T-helper 1 cell treated with Interleukin-12 subunit alpha and Interleukin-12 subunit beta and Interleukin-4 antibody, amounts not matched to agents 30 ng/mL and 1 ng/mL, for 36 hours (primary cell): ENCODE results near the gene CACHD1. TPM values are rescaled to one million over a fixed set of nuclear protein-coding genes. Genes with fewer than 3 reads are reported as not detected.
"Not testable (repeated sequence)": the region's sequence is repeated elsewhere in the genome, so short reads cannot be mapped to it uniquely, and the experiment has no call there.

Experiments
- intact Hi-C: fragments of 100-400 bp; cut with micrococcal nuclease; formaldehyde crosslinking; loops from one replicate; pipeline ENCODE4 v1.15.1; 2024
- total RNA-seq: library from RNA; stranded (reverse); gene quantifications from 2 replicates; pipeline ENCODE4 v1.2.3, GENCODE V29; 2022

The CACHD1 gene
- total RNA-seq, 1 donor from 2014 or later = not detected

DNA sequence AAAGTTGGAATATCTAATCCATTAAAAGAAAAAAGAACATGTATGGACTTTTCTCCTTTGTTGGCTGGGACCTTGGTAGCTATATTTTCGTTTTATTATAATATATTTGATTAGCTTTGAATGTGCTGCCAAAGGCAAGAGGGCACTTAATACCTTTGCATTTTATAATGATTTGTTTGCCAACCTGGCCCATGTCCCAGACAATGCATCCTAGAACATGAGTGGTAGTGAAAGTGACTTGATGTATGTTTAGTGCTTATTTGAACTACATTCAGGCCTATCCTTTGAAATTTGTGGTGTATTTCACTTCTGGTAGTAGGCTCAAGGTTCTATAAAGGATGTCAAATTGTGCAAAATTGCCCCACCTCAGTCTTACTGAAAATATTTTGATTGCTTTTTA is 25.9 kb downstream of the CACHD1 start:
- intact Hi-C loops = no loop called here

DNA sequence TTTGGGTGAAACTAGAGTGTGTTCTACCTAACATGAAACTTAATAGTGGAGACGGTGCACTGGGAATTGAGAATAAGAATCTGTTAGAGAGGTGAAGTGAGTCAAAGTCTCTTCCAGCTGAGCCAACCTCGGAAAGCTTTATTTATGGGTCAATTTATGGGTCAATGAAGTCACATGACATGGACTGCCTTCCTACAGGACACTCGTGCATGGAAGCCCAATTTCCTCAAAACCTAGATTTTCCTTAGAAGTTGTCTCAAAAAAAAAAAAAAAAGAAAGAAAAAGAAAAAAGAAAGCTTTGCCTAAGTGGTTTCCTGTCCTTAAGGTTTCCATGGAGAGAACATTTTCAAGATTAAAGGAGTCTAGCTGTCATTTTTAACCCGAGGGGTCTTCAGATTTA is 26.7 kb downstream of the CACHD1 start:
- intact Hi-C loops = no loop called here

DNA sequence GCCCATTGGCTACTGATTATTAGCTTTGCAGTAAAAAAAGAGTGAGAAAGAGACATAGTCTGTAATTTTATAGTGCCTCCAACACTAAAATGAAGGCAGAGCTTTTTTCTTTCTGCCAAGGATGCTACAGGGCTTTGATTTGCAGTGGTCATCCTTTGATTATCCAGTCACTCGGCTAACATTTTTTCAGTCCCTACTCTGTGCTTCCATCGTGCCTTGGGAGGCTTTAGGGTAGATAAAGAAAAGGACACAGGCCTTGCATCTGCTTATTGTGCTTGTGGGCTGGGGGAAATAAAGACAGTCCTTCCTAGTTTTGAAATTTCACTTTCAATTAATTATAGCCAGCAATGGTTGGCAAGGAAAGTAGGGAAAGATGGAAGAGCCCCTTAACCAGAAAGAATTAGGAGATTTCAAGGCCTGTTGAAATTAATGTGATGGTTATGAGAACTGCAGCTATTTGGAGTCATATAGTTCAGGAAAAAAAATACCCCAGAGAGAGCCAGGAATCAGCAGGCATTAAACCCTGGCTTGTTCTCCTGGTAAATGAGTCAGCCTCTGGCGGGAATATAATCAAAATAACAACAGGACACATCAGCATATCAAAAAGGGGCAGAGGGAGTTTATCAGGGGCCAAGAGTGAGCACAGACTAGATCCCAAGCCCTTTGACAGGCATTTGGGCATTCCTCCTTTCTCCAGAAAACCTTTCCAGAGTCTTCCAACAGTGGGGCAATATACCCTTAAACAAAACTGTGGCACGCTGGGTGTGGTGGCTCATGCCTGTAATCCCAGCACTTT is 27.4 kb downstream of the CACHD1 start:
- intact Hi-C loops = no loop called here

DNA sequence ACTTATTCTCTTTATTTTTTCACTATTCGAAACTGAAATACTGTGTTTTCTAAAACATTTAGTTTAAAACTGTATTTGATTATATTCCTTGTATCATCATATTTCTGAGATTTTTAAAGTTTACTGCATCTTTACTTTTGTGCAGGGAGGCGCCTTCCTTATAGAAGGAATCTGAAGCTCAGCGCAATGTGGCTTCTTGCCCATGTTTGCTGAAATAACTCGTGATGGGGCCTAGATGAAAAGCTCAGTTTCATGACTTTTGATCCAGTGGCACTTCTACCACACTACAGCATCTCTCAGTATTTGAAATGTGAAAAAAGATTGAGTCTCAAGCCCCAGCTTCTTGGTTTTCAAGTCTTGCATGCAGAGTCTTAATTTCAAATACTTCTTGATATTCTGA is 28.4 kb downstream of the CACHD1 start:
- intact Hi-C loops = no loop called here

DNA sequence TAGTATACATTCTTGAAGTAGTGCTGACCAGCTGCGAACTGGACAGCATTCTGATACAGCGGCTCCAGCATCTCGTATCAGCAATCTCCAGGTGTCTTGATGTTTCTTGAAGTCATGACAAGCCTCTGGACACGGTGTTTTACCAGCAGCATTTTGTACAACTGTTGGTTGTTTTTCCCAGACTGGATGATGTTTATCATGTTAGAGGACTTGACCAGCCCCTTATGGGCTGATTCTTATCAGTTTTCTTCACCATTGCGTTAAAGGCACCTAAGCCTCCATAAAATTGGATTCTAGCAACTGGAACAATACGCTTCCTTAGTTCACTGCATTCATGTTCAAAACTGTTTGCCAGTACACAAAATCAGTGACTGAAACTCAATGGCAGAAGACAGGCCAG is 29.1 kb downstream of the CACHD1 start:
- intact Hi-C loops = no loop called here

DNA sequence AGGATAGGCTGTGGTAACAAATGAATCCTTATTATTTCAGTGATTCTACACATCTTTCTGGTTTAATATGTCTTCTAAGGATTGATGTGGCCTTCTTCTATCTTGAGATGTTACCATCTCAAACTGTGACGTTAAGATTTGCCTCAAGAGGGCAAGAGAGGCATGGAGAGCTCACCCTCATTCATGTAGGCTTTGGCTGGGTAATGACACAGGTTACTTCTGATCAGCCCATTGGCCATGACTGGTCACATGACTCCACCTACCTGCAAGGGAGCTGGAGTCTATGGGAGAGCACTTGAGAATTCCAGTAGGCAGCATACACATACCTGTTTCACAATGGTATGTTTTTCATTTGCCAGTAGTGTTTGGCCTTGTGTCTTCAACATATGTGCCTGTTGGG is 30.0 kb downstream of the CACHD1 start:
- intact Hi-C loops = loop anchor here (10.0 kb wide), 1 partner anchor 325 kb away; no protein-coding TSS in a partner anchor

DNA sequence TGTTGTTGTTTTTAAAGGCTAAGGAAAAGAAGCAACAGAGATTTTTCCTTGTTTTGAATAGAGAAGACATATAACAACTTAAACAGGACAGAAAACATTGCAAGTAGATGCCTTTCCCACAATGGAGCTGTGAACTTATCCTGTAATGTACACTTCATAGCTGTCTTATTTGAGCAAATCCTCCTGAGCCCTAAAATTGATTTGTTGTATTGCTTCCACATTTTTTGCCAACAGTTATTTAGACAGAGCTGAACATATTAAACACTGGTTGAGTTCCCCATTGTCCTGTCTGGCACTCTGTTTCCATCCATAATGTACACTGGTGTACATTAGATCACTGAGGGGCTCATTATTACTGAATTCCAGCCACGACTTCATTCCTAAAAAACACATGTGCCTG is 32.2 kb downstream of the CACHD1 start:
- intact Hi-C loops = loop anchor here (10.0 kb wide), 1 partner anchor 323 kb away; no protein-coding TSS in a partner anchor

DNA sequence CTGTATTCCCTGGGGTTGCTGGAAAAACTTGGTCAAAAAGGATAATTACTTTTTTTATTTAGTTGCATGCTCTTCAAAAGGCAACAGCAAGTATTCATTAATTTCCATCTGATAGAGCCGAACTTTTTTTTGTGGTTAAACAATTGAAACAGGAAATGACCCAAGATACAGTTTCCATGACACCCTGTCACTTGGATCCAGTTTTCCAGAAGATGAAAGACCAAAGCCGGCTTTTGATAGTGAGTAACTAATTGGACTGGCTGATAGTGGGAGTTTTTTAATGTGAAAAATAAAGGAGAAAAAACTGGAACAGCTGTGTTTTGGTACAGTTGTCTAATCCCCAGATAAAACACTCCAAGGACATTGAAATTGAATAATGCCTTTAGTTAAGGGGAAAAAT is 33.0 kb downstream of the CACHD1 start:
- intact Hi-C loops = loop anchor here (10.0 kb wide), 1 partner anchor 322 kb away; no protein-coding TSS in a partner anchor

DNA sequence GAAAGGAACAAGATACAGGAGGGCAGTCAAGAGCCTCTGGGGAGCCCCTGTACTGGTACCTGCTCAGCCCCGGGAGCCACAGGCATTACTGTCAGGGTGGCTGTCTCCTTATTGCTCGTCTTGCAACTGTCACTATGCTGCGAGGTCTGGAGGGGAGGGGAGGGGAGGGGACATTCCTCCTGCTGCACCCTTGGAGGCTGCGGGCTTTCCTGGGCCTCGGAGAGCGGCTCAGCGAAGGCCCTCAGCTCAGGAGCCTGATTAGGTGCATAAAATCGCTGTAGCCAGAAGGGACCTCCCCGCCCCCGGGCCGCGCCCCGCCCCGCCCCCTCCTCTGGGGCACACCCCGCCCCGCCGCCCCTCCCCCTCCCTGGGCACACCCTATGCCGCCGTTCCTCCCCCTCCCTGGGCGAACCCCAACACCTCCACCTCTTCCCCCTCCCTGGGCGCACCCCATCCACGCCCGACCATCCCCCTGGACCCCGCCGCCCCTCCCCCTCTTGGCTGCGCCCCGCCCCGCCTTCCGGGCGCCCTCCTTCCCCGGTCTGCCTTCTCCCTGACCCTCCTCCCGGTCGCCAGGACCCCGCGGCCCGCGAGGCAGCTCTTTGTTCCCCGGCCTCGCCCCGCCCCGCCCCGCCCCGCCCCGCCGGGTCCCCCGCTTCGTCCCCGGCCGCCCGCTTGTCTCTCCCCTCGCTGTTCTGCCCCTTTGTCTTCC is 35.5 kb downstream of the CACHD1 start:
- intact Hi-C loops = loop anchor here (2.0 to 10.0 kb wide), 2 partner anchors 125 to 319 kb away; no protein-coding TSS in a partner anchor

DNA sequence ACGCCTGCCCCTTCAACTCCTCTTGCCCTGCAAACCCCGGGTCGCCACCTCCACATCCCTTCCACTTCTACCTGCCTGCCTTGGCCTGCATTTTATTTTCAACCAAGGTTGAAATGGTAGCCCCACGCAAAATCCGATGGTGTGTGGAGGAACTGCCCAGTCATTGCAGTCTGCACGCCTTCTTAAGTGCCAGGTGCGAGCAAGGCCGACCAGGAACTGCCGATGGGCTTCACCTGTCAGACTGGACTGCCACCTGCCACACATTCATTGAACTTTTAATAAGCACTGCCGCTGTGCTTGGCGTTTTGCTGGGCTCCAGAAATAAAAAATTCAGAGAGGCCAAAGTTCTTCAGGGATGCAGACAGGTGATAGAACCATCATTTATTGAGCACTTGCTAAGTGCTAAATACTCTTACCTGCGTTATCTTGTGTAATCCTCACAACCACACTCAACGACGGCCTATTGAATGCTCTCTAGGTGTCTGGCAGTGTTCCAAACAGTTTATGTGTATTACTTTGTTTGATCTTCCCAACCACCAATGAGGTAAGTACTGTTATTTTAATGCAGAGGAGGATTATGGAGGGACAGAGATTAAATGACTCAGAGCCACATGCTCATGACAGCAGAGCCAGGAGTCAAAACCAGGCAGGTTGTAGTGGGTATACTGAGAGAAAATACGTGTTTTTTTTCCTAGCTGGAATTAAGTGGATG is 36.2 kb downstream of the CACHD1 start:
- intact Hi-C loops = loop anchor here (2.0 to 10.0 kb wide), 3 partner anchors 39 to 319 kb away; no protein-coding TSS in a partner anchor

DNA sequence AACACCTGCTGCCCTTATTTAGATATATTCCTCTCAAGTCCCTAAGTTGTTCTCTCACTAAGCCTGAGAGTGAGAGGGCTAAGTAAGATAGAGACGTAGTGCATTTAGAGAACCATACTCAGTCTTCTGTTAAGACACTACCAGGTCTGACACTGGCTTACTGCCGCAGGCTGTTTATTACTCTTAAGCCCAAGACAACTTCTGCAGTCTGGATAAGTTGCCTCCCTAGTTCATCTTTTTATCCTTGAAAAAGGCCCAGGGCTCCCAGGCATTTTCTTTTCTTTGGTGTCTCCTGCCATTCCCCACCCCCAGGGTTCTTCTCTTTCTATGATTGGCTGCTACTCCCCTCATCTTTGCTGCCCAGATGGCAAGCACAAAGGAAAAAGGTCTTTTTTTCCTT is 38.7 kb downstream of the CACHD1 start:
- intact Hi-C loops = loop anchor here (10.0 kb wide), 1 partner anchor 316 kb away; no protein-coding TSS in a partner anchor

DNA sequence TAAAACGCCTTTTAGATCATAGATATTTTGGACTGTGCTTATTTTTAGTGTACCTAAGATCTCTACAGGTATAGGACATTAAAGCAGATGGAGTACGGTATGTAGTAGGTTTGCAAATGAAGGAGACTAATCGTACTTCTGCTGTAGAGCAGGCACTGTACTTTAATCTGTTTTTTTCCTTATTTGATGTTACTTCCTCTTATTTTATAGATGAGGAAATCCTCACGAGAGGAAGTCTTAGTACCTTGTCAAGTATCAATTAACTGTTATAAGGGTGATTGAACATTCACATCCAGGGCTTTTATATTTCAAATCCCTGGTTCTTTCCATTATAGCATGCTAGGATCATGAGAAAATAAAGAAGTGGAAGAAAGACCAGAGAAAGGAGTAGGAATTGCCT is 41.1 kb downstream of the CACHD1 start:
- intact Hi-C loops = no loop called here

DNA sequence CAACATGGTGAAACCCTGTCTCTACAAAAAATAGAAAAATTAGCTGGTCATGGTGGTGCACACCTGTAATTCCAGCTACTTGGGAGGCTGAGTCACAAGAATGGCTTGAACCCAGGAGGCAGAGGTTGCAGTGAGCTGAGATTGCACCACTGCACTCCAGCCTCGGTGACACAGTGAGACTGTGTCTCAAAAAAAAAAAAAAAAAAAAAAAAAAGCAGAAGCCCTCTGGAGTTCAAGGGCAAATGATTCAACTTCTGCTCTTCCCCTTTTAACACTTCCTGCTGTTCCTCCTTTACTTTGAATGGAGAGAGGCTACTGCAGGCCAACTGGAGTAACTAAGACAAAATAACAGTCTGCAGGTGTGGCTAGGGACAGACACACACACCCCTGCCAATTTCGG is 42.3 kb downstream of the CACHD1 start:
- intact Hi-C loops = not testable (repeated sequence)

DNA sequence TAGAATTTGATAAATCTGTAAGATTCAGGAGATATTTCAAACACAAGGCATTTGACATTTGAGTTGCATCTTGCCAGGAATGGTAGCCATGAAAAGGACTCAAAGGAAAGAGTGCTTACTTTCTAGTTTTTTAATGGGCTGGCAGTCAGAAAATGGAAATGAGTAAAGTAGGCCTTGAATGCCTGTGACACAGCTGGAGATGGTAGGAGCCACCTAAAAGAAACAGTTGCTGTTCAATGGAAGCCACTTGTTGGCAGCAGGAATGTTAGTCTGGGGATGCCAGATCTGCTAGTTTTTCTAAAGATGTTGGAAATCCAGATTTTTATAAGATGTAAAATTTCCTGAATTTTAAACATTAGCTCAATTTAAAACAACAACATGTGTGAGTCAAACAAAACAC is 43.6 kb downstream of the CACHD1 start:
- intact Hi-C loops = no loop called here

DNA sequence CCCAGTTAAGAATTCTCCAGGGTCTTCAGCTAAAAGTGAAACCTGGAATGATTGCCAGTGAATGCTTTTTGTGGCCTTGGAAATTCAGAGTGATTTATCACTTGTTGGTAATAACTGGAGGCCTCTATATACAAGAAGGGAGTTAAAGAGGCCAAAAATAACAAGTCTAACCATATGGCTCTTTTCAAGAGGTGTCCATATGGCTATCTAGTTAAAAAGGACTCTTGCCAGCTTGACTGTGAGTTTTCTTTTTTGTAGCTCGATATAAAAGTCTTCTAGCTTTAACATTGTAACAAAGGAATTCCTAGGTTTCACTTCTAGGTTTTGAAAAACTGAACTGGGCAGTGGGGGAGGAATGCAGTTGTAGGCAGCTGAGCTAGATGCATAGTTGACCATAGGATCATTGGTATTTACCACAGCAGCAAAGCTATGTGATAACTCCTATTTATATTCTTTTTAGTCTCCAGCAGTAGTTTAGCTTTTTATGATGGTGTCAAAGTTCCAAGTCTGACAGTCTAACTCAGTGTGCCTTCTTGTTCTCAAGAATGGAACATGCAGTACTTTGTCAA is 44.4 kb downstream of the CACHD1 start:
- intact Hi-C loops = no loop called here

DNA sequence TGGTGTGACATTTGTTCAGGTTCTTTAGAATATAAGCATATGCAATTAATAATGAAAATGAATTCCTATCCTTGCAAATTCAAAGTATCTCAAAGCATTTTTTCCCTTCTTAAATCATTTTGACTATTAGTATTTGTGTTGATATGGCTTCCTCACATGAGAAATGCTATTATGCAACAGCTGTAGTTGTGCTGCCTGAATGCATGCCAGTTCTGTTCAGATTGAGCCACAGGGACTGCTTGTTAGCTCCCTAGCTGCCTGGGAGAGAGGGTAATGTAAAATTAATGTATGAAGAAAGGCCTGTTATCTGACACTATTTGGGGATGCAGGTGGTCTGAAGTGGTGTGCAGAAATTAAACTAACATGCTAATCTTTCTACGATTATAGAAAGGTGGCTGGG is 45.5 kb downstream of the CACHD1 start:
- intact Hi-C loops = no loop called here

DNA sequence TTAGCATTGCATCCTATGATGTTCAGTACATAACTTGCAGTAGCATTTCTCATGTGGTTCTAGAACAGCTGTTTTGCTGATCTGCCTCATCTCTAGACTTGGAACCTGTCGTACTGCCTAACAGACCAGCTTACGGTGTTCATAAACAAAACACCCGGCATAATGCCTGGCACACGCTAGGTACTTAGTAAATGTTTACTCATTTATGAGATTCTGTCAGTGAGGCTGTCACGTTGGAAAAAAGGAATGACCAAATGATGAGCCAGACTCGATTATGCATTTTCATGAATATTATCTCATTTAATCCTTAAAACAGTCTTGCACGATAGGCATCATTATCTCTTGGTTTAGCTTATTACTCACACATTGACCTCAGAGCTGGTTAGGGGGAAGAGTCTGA is 46.4 kb downstream of the CACHD1 start:
- intact Hi-C loops = no loop called here

DNA sequence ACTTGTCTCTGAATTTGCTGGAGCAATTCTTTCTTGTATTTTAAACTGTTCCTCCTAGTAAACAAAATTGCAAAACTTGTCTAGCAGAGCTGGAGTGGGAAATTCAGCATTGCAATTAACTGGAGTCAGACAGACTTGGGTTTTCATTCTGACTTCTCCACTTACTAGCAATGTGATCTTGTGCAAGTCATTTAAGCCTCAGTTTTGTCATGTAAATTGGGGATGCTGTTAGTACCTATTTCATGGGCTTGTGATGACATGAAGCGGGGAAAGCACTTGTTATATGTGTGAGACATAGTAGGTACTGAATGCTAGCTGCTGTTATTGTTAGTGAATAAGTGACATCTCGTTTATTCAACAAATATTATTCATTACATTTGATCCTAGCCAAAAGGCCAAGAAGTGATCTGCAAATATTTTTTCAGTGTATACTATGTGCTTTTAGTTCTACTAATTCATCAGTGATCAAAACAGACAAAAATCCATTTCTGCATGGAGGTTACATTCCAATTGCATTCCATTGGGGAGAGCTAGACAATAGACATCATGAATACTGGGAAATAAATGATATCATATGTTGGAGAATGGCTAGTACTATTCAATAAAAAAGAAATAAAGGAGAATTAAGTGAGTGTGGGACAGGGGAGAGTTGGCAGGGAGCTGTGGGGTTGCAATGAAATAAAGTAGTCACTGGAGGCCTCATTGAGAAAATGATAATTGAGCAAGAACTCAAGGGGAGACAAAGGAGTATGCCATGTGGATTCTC is 47.1 kb downstream of the CACHD1 start:
- intact Hi-C loops = no loop called here

DNA sequence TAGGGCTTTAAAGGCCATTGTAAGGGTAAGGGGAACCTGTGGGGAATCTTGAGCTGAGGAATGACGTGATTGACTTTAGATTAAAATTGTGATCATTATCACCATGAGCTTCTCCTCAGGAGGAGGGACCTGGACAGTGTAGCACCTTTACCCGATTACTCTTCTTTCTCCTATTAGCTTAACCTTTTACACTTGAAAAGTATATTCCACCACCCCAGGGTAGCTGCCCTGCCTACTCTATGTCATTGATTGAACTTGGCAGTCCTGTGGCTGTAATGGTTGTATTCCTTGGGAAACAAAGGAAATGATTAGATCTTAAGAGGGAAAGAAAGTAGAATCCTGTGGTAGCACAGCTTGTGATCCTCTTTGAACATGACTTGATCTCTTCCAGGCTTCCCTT is 47.7 kb downstream of the CACHD1 start:
- intact Hi-C loops = no loop called here

DNA sequence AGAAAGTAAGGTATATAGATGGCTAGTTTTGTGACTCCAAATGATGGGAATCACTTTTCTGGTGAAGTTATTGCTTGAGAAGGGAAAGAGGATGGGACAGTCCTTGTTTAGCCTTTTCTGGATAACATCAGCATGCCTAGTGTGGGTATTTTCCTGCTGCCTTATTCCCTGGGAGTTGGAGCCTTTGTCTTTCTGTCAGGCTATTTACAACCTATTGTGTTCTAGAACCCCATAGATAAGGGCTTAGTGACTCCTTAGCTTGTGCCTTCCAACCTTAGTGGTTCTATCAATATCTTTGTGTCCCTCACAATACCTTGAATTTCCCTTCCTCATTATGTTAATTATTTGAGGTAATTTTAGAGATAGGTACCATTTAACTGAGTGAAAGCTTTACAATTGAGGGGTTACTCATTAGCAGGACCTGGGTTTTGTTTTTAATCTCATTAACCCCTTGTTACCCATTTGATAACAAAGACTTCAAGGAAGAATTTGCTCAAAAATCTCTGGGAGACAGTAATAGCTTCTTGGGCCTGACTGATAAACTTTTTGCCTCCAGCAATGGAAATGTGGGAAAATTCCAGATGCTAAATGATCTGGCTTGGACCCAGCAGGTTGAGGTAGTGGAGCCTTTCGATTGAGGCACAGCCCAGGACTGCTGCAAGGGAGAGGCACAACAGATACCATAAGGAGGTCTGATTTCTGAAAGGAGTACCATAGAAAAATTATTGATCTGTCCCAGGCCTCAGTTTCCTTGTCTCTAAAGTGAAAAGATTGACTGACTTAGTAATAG is 49.0 kb downstream of the CACHD1 start:
- intact Hi-C loops = no loop called here
